ENCODE data around the gene ACP2.

GRCh38 chr11:47251751-47252150 lies 3.1 kb upstream of the ACP2 start:
- TF ChIP-seq CTCF (conservative IDR thresholded peaks at IDR 0.05; ENCODE audit: low read length) (no peak), EZH2phosphoT487 (IDR thresholded peaks at IDR 0.05; ENCODE audit: borderline replicate concordance, low read depth, low read length) (no peak)

Data from OCI-LY7 (cell line).